HEK293 (cell line): ENCODE results near the gene PRPF6.

Experiments
- CTCF ChIA-PET: fragments of 350-600 bp; formaldehyde crosslinking; extraction: SDS; loops from one replicate; lab custom pipeline; 2021; ENCODE audit warnings: antibody characterized with exemption; lab: Yijun Ruan, JAX
- POLR2A ChIA-PET: fragments of 300-600 bp; formaldehyde crosslinking; extraction: SDS; loops from one replicate; lab custom pipeline; 2020; ENCODE audit warnings: antibody characterized with exemption, inconsistent platforms; lab: Yijun Ruan, JAX
- H3K27ac ChIP-seq: fragments of 200-500 bp; sonication (Bioruptor generic); 2 replicates; pipeline ENCODE4 v1.5.1; 2014; ENCODE audit warnings: low read depth, low read length, control low read depth, inconsistent platforms; ENCODE audit errors: extremely low read depth
- H3K36me3 ChIP-seq, 2 experiments: fragments of 200-500 bp in 1 of 2; sonication (Bioruptor generic) in 1 of 2; 1 replicate in 1 of 2; 2 replicates in 1 of 2; pipeline ENCODE4 v1.5.1; 2014 to 2017; ENCODE audit warnings: inconsistent platforms in 2 of 2, low read length in 2 of 2; ENCODE audit not compliant: control insufficient read depth in 2 of 2, insufficient read depth in 1 of 2
- H3K4me1 ChIP-seq: fragments of 200-500 bp; sonication (Bioruptor generic); 2 replicates; pipeline ENCODE4 v1.5.1; 2014; ENCODE audit warnings: mild to moderate bottlenecking, low read length, inconsistent platforms; ENCODE audit not compliant: control insufficient read depth, insufficient read depth
- H3K4me3 ChIP-seq: 2 replicates; pipeline ENCODE4 v1.5.1; 2011; ENCODE audit warnings: low read depth, mild to moderate bottlenecking, control low read depth, low read length, moderate library complexity
- H3K9me3 ChIP-seq: fragments of 200-500 bp; sonication (Bioruptor generic); 2 replicates; pipeline ENCODE4 v1.5.1; 2014; ENCODE audit warnings: low read depth, low read length, inconsistent platforms; ENCODE audit not compliant: control insufficient read depth, insufficient read depth
- CTCF ChIP-seq: fragments of 450-650 bp; formaldehyde crosslinking; IDR thresholded peaks from 2 replicates; pipeline ENCODE4 v1.5.1; 2016; ENCODE audit warnings: missing biosample characterization, missing genetic modification characterization
- PBX3 ChIP-seq: sonication (generic); formaldehyde crosslinking; IDR thresholded peaks from 2 replicates; pipeline ENCODE4 v1.8.1; 2022; ENCODE audit warnings: mild to moderate bottlenecking, moderate library complexity, missing genetic modification reagents
- ZBTB20 ChIP-seq: fragments of 450-650 bp; formaldehyde crosslinking; IDR thresholded peaks from 2 replicates; pipeline ENCODE4 v1.5.1; 2016; ENCODE audit warnings: missing biosample characterization, missing genetic modification characterization
- ZBTB44 ChIP-seq: fragments of 450-650 bp; IDR thresholded peaks from 2 replicates; pipeline ENCODE4 v1.5.1; 2018; ENCODE audit warnings: missing biosample characterization, mild to moderate bottlenecking, missing genetic modification characterization
- ZNF18 ChIP-seq: fragments of 450-650 bp; formaldehyde crosslinking; IDR thresholded peaks from 2 replicates; pipeline ENCODE4 v1.5.1; 2016; ENCODE audit warnings: missing biosample characterization, missing genetic modification characterization
- ZNF2 ChIP-seq: fragments of 450-650 bp; formaldehyde crosslinking; IDR thresholded peaks from 2 replicates; pipeline ENCODE4 v1.5.1; 2016; ENCODE audit warnings: missing biosample characterization, missing genetic modification characterization
- ZNF354C ChIP-seq: fragments of 450-650 bp; formaldehyde crosslinking; IDR thresholded peaks from 2 replicates; pipeline ENCODE4 v1.5.1; 2016; ENCODE audit warnings: missing biosample characterization, missing genetic modification characterization, low read depth, borderline replicate concordance
- ZNF488 ChIP-seq: fragments of 450-650 bp; formaldehyde crosslinking; IDR thresholded peaks from 2 replicates; pipeline ENCODE4 v1.5.1; 2016; ENCODE audit warnings: missing biosample characterization, missing genetic modification characterization
- ZNF530 ChIP-seq: fragments of 450-650 bp; formaldehyde crosslinking; IDR thresholded peaks from 2 replicates; pipeline ENCODE4 v1.5.1; 2016; ENCODE audit warnings: low read depth, missing biosample characterization, missing genetic modification characterization
- ZNF623 ChIP-seq: fragments of 450-650 bp; formaldehyde crosslinking; IDR thresholded peaks from 2 replicates; pipeline ENCODE4 v1.5.1; 2016; ENCODE audit warnings: missing biosample characterization, missing genetic modification characterization
- ZNF776 ChIP-seq: fragments of 450-650 bp; formaldehyde crosslinking; IDR thresholded peaks from 2 replicates; pipeline ENCODE4 v1.5.0; 2017; ENCODE audit warnings: missing biosample characterization, missing genetic modification characterization, borderline replicate concordance
- ZSCAN4 ChIP-seq: fragments of 450-650 bp; formaldehyde crosslinking; IDR thresholded peaks from 2 replicates; pipeline ENCODE4 v1.5.1; 2017; ENCODE audit warnings: missing biosample characterization, missing genetic modification characterization

Gene PRPF6

GRCh38 chr20:64015635-64016034 is 34.7 kb downstream of the PRPF6 start (continued):
- TF ChIP-seq ZBTB44 (tag by site-specific recombination), result no peak
- no peak for TF ChIP-seq ZNF488 (tag by site-specific recombination)
- no peak for TF ChIP-seq ZNF530
- no peak for TF ChIP-seq ZNF623 (tag by site-specific recombination)
- no peak for TF ChIP-seq CTCF (tag by site-specific recombination)
- TF ChIP-seq ZNF2 (tag by site-specific recombination), result no peak
- TF ChIP-seq ZNF18 (tag by site-specific recombination), result no peak
- TF ChIP-seq ZNF776 (tag by site-specific recombination), result no peak
- no peak for TF ChIP-seq ZNF354C (tag by site-specific recombination)
- no peak for TF ChIP-seq ZBTB20

- POLR2A ChIA-PET, result interaction anchor here (0.7 kb wide), 1 partner anchor 47 kb away, joined by 5 read pairs; no protein-coding TSS in a partner anchor
- H3K27ac ChIP-seq, result no peak overlapping the region
- CTCF ChIA-PET, result no interaction called here
- no peaks in the 10 kb centered on the region for H3K4me1 ChIP-seq
- TF ChIP-seq PBX3 (CRISPR knock-in tag) (no peak), ZSCAN4 (tag by site-specific recombination) (peak; percentile 84)
- H3K4me3 ChIP-seq, result no peak overlapping the region
- H3K36me3 ChIP-seq, result peaks cover 11 to 87% of the 10 kb centered on the region in 2 experiments; a peak in 2 of 3 replicates
- no peaks in the 10 kb centered on the region for H3K9me3 ChIP-seq
Observed at GRCh38 chr20:64021124-64021975, 40.4 kb downstream of the PRPF6 start.
